GM19467 (cell line): ENCODE results near the gene ANKS1B.
A peak's percentile ranks its signal among the peaks of the same experiment; 100 is the strongest.

Source experiments
- ATAC-seq: cut with Tn5 transposase; IDR thresholded peaks from one replicate; pipeline ENCODE4 v1.9.1; 2021; ENCODE audit warnings: mild to moderate bottlenecking, moderate library complexity; ENCODE audit not compliant: unreplicated experiment

Gene ANKS1B

GRCh38 chr12:99486277-99486676 lies 498.5 kb downstream of the ANKS1B start:
- ATAC-seq, result no peak

GRCh38 chr12:99479149-99479548 lies 505.6 kb downstream of the ANKS1B start:
- no peak for ATAC-seq

- ATAC-seq, result no peak
Measured at GRCh38 chr12:99476956-99477355, 507.8 kb downstream of the ANKS1B start.

GRCh38 chr12:99455350-99456035 lies 529.2 kb downstream of the ANKS1B start:
- no peak for ATAC-seq

GRCh38 chr12:99454539-99455172 lies 530.1 kb downstream of the ANKS1B start:
- no peak for ATAC-seq

- no peak for ATAC-seq
Measured at GRCh38 chr12:99453836-99454538, 530.7 kb downstream of the ANKS1B start.

GRCh38 chr12:99450036-99450630 lies 534.6 kb downstream of the ANKS1B start:
- no peak for ATAC-seq

- no peak for ATAC-seq
Measured at GRCh38 chr12:99444859-99445316, 539.8 kb downstream of the ANKS1B start.

- no peak for ATAC-seq
Measured at GRCh38 chr12:99442758-99443157, 542.0 kb downstream of the ANKS1B start.

GRCh38 chr12:99439399-99439798 lies 545.3 kb downstream of the ANKS1B start:
- no peak for ATAC-seq

- ATAC-seq, result peak; percentile 90
Measured at GRCh38 chr12:99436584-99436983, 548.2 kb downstream of the ANKS1B start.

- ATAC-seq, result no peak
Measured at GRCh38 chr12:99435095-99435791, 549.5 kb downstream of the ANKS1B start.

GRCh38 chr12:99433155-99433554 lies 551.6 kb downstream of the ANKS1B start:
- ATAC-seq, result no peak

- no peak for ATAC-seq
Measured at GRCh38 chr12:99431203-99431602, 553.5 kb downstream of the ANKS1B start.

- peak; percentile 72 for ATAC-seq
Measured at GRCh38 chr12:99427104-99427503, 557.6 kb downstream of the ANKS1B start.

- no peak for ATAC-seq
Measured at GRCh38 chr12:99418379-99418778, 566.4 kb downstream of the ANKS1B start.

GRCh38 chr12:99413751-99414150 lies 571.0 kb downstream of the ANKS1B start:
- no peak for ATAC-seq

GRCh38 chr12:99393763-99394162 lies 591.0 kb downstream of the ANKS1B start:
- peak; percentile 76 for ATAC-seq

GRCh38 chr12:99392091-99392850 lies 592.5 kb downstream of the ANKS1B start:
- no peak for ATAC-seq

GRCh38 chr12:99390707-99391106 lies 594.0 kb downstream of the ANKS1B start:
- no peak for ATAC-seq
